ENCODE data around the gene CIDEC.

DNA sequence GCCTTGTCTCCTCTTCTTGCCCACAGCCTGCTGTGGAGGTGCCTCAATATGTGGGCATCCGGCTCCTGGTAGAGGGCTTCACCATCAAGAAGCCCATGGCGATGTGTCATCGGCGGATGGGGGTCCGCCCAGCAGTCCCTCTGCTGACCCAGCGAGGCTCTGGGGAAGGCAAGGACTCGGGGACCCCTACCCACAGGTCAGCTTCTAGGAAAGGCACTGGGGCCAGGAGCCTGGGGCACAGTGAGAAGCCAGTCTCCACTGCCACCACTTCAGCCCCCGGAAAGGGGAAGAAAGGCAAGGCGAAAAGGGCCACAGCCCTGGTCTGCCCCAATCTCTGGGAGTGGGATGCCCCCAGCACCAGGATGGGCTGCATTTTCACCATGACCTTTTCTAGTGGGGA lies 47.0 kb downstream of the CIDEC start:
- TF ChIP-seq POLR2A (IDR thresholded peaks at IDR 0.05) (no peak), POLR2AphosphoS5 (IDR thresholded peaks at IDR 0.05) (no peak)
- TF ChIP-seq, protein P1, sequence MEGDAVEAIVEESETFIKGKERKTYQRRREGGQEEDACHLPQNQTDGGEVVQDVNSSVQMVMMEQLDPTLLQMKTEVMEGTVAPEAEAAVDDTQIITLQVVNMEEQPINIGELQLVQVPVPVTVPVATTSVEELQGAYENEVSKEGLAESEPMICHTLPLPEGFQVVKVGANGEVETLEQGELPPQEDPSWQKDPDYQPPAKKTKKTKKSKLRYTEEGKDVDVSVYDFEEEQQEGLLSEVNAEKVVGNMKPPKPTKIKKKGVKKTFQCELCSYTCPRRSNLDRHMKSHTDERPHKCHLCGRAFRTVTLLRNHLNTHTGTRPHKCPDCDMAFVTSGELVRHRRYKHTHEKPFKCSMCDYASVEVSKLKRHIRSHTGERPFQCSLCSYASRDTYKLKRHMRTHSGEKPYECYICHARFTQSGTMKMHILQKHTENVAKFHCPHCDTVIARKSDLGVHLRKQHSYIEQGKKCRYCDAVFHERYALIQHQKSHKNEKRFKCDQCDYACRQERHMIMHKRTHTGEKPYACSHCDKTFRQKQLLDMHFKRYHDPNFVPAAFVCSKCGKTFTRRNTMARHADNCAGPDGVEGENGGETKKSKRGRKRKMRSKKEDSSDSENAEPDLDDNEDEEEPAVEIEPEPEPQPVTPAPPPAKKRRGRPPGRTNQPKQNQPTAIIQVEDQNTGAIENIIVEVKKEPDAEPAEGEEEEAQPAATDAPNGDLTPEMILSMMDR (IDR thresholded peaks at IDR 0.05) = no peak

Data from breast epithelium (tissue), 3 donors.